Loucy (cell line): ENCODE data around the gene MYRIP.

Experiments
- EZH2phosphoT487 ChIP-seq: fragments of 200-600 bp; IDR thresholded peaks from 2 replicates; pipeline ENCODE4 v1.6.1; 2018; ENCODE audit warnings: antibody characterized with exemption, mild to moderate bottlenecking, moderate library complexity, borderline replicate concordance
- TF ChIP-seq, protein P1 (sequence below): fragments of 200-600 bp; sonication (generic); conservative IDR thresholded peaks from 2 replicates; pipeline ENCODE4 v1.5.1; 2014; ENCODE audit warnings: mild to moderate bottlenecking, antibody characterized with exemption, low read length

GRCh38 chr3:40137591-40138295 lies 328.3 kb downstream of the MYRIP start:
- TF ChIP-seq, protein P1, sequence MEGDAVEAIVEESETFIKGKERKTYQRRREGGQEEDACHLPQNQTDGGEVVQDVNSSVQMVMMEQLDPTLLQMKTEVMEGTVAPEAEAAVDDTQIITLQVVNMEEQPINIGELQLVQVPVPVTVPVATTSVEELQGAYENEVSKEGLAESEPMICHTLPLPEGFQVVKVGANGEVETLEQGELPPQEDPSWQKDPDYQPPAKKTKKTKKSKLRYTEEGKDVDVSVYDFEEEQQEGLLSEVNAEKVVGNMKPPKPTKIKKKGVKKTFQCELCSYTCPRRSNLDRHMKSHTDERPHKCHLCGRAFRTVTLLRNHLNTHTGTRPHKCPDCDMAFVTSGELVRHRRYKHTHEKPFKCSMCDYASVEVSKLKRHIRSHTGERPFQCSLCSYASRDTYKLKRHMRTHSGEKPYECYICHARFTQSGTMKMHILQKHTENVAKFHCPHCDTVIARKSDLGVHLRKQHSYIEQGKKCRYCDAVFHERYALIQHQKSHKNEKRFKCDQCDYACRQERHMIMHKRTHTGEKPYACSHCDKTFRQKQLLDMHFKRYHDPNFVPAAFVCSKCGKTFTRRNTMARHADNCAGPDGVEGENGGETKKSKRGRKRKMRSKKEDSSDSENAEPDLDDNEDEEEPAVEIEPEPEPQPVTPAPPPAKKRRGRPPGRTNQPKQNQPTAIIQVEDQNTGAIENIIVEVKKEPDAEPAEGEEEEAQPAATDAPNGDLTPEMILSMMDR, result no peak
- no peak for TF ChIP-seq EZH2phosphoT487
